Upper lobe of left lung (tissue), 4 donors: ENCODE data around the gene NEURL4.

Experiments
- CTCF ChIP-seq, 6 experiments: fragments of 450-650 bp in 4 of 6; fragments of 200-600 bp in 2 of 6; sonication (generic) in 2 of 6; IDR thresholded peaks; one replicate each; pipeline ENCODE4 v1.5.1; 2016 to 2019; ENCODE audit warnings: antibody characterized with exemption in 6 of 6
- POLR2A ChIP-seq, 4 donors: fragments of 450-650 bp; IDR thresholded peaks; one replicate each; pipeline ENCODE4 v1.5.1; 2016 to 2017; ENCODE audit warnings: antibody characterized with exemption in 4 of 4, mild to moderate bottlenecking in 2 of 4
- POLR2AphosphoS5 ChIP-seq, 2 donors: sonication (generic); formaldehyde crosslinking; IDR thresholded peaks; one replicate each; pipeline ENCODE4 v1.5.1; 2017; ENCODE audit warnings: antibody characterized with exemption in 2 of 2

- TF ChIP-seq CTCF (IDR thresholded peaks at IDR 0.05) = no peak
- no peak for TF ChIP-seq POLR2AphosphoS5 (IDR thresholded peaks at IDR 0.05)
- no peak for TF ChIP-seq POLR2A (IDR thresholded peaks at IDR 0.05)
These were observed 11.9 kb downstream of the NEURL4 start for GRCh38 chr17:7317161-7317803.
